Stimulated activated CD4-positive, alpha-beta T cell treated with anti-CD3 and anti-CD28 coated beads, TNF-alpha, amount 100 ng/mL, for 48 hours (primary cell): Measurements from ENCODE around the gene VPS41.
"Not testable (repeated sequence)": the region's sequence is repeated elsewhere in the genome, so short reads cannot be mapped to it uniquely, and the experiment has no call there.

Experiments used
- DNase-seq, 3 donors: peaks; one replicate each; pipeline ENCODE4 v3.0.0-alpha.2; 2020; ENCODE audit warnings: low read depth in 3 of 3

Gene VPS41

GRCh38 chr7:38855386-38855785, 53.6 kb downstream of the VPS41 start:
- no peak for DNase-seq

GRCh38 chr7:38854947-38855346, 54.0 kb downstream of the VPS41 start:
- not testable (repeated sequence) for DNase-seq

- no peak for DNase-seq
Measured at GRCh38 chr7:38851321-38851720, 57.7 kb downstream of the VPS41 start.

DNA sequence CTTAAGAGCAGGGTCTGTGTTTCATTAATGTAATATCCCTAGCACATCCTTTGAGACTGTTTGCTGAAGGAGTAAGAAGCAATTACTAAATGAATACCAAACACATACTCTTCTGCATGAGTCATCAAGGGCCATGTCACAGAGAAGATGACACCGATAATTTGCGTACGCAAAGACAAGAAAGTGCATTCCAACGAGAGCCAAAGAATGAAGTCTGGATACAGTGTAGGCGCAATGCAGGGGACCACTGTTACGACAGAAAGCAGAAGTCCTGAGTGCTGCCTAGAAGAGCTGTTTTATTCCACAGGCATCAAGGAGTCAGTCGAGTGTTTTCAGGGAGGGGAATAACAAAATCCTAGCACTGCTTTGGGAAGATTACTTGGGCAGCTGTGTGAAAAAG, 62.7 kb downstream of the VPS41 start:
- DNase-seq: no peak

DNA sequence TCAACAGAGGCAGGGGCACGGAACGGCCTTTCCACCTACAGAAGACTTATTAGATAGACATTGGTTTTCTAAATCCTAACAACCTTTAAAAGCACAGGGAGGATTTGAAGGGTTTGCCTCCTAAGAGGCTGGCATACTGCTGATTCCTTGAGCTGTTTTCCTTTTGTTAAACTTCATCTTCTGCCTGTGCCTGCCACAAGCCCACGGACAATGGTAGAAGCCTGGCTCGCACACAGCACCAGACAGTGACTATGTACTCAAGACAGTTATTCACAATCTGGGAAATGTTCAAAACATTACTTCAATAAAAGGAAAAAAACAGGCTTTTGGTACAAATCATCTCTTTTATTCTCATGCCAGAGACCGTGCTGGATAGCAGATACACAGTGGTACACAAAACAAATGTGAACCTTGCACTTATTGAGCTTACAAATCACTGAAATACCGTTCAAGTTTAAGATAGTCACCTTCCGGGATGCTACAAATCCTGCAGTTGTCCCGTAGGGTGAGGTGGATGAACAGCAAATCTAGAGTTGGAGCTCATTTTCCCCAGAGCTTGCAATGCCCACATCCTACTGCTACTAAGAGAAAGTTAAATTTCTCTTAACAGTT, 63.9 kb downstream of the VPS41 start:
- no peak for DNase-seq

DNA sequence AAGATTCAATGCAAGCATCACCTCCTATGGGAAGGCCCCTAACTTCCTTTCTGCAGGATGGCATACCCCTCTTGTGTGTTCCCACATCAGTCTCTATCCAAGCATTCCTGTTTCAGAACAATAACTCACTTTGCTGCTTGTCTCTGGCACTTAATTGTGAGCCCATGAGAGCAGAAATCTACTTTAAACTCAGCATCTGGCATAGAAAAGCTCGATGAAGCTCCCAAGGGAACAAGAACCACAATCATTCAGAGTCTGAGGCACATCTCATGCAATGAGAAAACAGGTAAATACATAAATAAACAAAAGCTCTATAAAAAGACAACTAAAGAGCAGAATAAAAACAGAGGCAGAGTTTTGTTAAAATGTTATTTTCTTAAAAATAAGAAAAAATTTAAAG, 66.2 kb downstream of the VPS41 start:
- no peak for DNase-seq

GRCh38 chr7:38840736-38841460, 68.1 kb downstream of the VPS41 start:
- DNase-seq: no peak

DNA sequence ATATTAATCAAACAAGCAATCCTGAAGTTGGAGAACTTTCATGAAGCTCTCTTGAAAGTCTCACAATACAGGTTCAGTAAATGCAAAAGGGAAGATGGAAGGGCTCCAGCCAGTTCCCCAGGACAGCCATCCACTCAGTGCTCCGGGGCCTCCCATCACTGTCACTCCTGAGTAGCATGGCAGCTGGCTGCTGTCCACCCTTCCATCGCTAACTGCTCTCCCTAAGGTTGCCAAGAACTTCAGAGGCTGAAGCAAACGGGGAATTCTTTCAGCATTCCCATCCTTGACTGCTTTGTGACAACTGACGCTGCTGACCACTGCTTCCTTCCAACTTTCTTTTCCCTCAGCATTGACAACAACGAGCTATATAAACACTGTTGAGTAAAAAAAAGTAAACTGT, 69.1 kb downstream of the VPS41 start:
- no peak for DNase-seq

DNA sequence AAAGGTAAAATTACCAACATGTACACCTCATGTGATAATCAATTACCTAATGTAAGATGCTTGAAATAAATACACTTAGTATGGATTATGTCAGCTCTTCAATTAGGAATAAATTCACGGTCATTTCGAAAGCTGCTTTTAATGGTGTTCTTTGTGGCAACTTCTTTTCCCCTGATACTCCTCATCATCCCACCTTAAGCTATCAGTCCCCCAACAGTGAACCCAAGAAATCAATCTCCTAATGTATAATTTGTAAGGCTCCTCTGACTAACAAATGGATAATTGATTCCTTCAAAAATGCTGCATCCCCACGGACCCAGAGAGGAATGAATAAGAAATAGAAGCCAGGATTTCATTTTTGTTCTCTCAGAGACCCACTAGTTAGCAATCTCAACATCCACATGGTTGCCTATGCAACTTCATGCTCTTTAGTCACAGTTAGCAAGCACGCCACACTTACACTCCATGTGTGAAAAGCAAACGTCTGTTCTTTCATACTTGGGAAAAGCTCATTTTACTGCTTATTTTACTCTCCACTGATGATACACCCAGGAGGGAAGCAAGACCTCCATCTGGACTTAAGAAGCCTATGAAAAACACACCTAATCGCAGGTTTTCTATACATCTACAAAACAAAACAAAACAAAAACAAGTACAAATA, 70.1 kb downstream of the VPS41 start:
- DNase-seq: no peak

DNA sequence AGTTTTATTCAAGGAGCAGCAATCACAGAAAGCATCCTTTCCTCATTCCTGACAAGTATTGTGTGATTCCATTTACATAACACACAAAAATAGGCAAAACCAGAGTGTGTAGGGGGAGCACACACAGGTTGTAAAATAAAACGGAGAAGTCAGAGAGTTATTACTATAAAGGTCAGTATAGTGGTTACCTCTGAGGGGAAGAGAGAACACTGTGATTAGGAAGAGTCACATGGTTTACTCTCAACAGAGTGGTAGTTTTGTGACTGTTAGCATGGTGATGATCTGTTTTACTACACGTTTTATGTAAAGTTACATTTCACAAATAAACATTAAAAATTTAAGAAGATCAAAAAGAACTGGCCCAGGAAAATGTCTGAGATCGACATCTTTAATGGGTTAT, 74.6 kb downstream of the VPS41 start:
- no peak for DNase-seq

GRCh38 chr7:38833329-38833728, 75.7 kb downstream of the VPS41 start:
- no peak for DNase-seq

- DNase-seq: no peak
Measured at GRCh38 chr7:38831259-38831996, 77.6 kb downstream of the VPS41 start.

DNA sequence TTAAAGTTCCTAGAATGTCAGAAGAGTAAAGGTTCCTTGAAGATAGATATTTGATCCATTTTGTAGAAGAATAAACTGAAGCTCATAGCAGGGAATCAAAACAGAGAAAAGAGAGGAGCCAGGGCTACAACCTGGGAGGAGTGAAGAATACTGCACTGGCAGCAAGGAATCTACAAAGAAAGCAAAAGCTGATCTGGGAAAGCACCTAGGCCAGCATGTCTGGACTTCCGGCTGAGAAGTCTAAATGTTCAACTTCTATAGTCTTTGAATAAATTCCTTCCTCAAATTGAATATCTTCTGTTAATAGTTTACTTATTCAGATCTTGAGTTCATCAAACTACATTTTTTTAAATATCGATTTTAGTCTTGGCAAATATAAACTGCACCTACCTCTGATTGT, 78.2 kb downstream of the VPS41 start:
- no peak for DNase-seq

DNA sequence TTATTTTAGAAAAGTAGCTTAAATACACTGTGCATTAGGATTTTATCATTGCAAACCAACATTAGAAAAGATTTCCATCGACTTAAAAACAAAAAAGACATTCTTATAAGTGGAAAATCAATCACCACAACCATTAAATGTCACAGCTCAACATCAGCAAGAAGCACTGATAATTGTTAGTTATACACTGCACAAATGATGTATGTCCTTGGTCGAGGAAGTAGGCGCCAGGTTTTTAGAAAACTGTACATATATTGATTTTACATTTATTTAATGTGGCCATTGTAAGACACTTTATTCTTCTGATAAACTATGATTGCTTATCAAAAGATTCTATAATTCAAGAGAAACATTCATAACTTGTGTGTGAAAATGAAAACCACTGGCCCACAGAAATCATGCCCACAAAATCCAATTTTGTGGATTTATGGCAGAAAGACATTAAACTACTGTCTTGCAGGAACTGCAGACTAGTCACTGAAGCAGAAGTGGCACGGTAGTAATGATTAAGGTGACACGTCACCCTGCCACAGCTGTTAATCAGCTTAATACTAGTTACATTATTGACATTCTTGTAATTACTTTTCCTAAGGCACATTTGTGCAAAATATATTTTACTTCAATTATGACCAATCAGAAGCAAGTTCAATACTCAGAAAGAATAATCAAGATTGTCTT, 79.4 kb downstream of the VPS41 start:
- no peak for DNase-seq

DNA sequence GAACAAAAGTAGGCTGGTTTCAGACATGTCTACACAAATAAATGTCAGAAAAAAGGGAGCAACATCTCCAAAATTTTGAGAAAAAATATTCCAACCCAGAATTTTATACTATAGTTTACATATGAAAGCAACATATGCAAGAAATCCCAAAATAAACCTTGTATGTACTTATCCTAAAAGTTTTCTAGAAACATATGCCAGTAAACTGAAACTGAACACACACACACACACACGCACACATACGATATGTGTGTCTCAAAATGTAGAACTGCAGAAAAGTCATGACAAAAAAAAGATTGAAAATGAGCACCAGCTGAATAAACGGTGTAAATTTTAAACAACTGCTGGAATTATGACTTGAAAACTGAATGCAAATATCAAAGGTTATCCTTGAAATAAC, 81.0 kb downstream of the VPS41 start:
- no peak for DNase-seq

GRCh38 chr7:38825721-38826440, 83.1 kb downstream of the VPS41 start:
- DNase-seq: no peak

DNA sequence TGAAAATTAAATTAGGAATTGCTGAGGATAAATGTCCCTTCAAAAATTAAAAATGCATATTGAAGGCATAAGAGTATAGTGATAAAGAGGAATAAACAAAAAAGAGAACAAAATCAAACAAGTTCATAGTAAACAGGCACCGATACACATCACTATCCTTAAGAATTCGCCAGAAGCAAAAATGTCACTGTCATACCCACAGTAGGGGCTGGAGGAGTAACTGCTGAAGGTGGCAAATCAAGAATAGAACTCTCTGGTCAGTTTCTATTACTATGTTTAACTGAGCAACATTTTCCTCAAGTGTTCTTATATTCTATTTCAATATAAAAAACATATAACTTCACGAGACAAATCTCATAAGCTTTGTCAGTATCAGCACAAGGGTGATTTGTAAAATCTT, 84.0 kb downstream of the VPS41 start:
- DNase-seq: no peak

DNA sequence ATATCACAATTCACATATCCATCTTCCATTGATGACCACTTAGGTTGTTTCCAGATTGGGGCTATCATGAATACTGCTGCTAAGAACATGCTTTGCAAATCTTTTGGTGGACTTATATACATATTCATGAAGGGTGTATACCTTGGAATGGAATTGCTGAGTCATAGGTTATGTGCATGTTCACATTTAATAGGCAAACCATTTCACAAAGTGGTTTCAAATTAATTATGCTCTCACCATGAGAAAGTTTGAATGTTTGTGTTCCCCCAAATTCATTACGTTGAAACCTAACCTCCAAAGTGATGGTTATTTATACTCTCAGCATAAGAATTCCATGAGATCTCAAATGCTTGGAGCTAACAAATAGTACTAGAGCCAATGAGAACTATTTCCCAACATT, 86.4 kb downstream of the VPS41 start:
- no peak for DNase-seq

GRCh38 chr7:38820571-38820970, 88.4 kb downstream of the VPS41 start:
- DNase-seq: no peak

- DNase-seq: no peak
Measured at GRCh38 chr7:38819463-38819862, 89.5 kb downstream of the VPS41 start.

- DNase-seq: no peak
Measured at GRCh38 chr7:38817526-38817925, 91.5 kb downstream of the VPS41 start.
